IPS DF 4.7 (cell line): Measurements from ENCODE around the gene PPM1F.

Source experiments
- DNase-seq: peaks from one replicate; pipeline ENCODE4 v3.0.0-alpha.2; 2013; ENCODE audit warnings: low spot score; ENCODE audit errors: extremely low read depth

The PPM1F gene

GRCh38 chr22:21975854-21976345, 23.3 kb upstream of the PPM1F start:
- DNase-seq = no peak

- DNase-seq = no peak
Observed at GRCh38 chr22:21975273-21975672, 22.6 kb upstream of the PPM1F start.

- no peak for DNase-seq
Observed at GRCh38 chr22:21974058-21974649, 21.5 kb upstream of the PPM1F start.

GRCh38 chr22:21972806-21973205, 20.2 kb upstream of the PPM1F start:
- DNase-seq = no peak

GRCh38 chr22:21972293-21972779, 19.7 kb upstream of the PPM1F start:
- no peak for DNase-seq

- DNase-seq = no peak
Observed at GRCh38 chr22:21971858-21972275, 19.2 kb upstream of the PPM1F start.

- no peak for DNase-seq
Observed at GRCh38 chr22:21970800-21971617, 18.4 kb upstream of the PPM1F start.

GRCh38 chr22:21970037-21970799, 17.6 kb upstream of the PPM1F start:
- no peak for DNase-seq

- DNase-seq = no peak
Observed at GRCh38 chr22:21968452-21969129, 15.9 kb upstream of the PPM1F start.

- no peak for DNase-seq
Observed at GRCh38 chr22:21967693-21968271, 15.1 kb upstream of the PPM1F start.

- no peak for DNase-seq
Observed at GRCh38 chr22:21966643-21967516, 14.2 kb upstream of the PPM1F start.

- no peak for DNase-seq
Observed at GRCh38 chr22:21965762-21966288, 13.2 kb upstream of the PPM1F start.

GRCh38 chr22:21964918-21965484, 12.4 kb upstream of the PPM1F start:
- DNase-seq = no peak

GRCh38 chr22:21964234-21964633, 11.6 kb upstream of the PPM1F start:
- DNase-seq = no peak

GRCh38 chr22:21963790-21964211, 11.2 kb upstream of the PPM1F start:
- DNase-seq = no peak

- DNase-seq = no peak
Observed at GRCh38 chr22:21963286-21963685, 10.6 kb upstream of the PPM1F start.

- DNase-seq = no peak
Observed at GRCh38 chr22:21962655-21962949, 10.0 kb upstream of the PPM1F start.

- DNase-seq = no peak
Observed at GRCh38 chr22:21961886-21962654, 9.4 kb upstream of the PPM1F start.
